Measurements from ENCODE around the gene C1QL1.

Gene C1QL1

GRCh38 chr17:44961921-44962350, 6.2 kb downstream of the C1QL1 start:
- no peak for TF ChIP-seq MAX (IDR thresholded peaks at IDR 0.05; ENCODE audit: low read depth, low read length)
- TF ChIP-seq, protein P1, sequence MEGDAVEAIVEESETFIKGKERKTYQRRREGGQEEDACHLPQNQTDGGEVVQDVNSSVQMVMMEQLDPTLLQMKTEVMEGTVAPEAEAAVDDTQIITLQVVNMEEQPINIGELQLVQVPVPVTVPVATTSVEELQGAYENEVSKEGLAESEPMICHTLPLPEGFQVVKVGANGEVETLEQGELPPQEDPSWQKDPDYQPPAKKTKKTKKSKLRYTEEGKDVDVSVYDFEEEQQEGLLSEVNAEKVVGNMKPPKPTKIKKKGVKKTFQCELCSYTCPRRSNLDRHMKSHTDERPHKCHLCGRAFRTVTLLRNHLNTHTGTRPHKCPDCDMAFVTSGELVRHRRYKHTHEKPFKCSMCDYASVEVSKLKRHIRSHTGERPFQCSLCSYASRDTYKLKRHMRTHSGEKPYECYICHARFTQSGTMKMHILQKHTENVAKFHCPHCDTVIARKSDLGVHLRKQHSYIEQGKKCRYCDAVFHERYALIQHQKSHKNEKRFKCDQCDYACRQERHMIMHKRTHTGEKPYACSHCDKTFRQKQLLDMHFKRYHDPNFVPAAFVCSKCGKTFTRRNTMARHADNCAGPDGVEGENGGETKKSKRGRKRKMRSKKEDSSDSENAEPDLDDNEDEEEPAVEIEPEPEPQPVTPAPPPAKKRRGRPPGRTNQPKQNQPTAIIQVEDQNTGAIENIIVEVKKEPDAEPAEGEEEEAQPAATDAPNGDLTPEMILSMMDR (IDR thresholded peaks at IDR 0.05; ENCODE audit: low read depth, low read length), result peak; percentile 27
- TF ChIP-seq MYC (IDR thresholded peaks at IDR 0.05; ENCODE audit: low read depth, low read length), result no peak
- no peak for TF ChIP-seq POLR2A (IDR thresholded peaks at IDR 0.05; ENCODE audit: extremely low read depth, insufficient read length)
- DNase-seq (ENCODE audit: low read depth), result peak; percentile 40
- H3K4me3 ChIP-seq (ENCODE audit: low read depth, low read length), result no peak overlapping the region

DNA sequence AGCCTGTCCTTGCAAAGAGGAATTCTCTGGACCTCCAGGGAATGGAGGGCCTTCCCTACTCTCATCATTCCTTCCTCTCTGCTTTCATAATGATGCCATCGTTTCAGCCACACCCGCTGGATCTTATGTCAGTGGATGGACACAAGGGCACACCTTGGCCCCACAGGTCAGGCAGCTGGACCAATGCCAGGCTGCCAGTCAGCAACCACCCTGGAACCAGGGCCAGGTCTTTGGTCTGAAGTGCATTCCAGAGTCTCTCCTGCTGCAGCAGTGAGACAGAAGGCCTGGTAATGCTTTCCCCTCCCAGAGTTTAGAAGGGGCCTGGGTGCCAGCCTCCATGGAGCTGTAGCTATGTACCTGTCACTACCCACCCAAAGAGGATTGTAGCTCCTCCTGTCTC, 7.4 kb downstream of the C1QL1 start:
- DNase-seq (ENCODE audit: low read depth), result no peak
- TF ChIP-seq MYC (IDR thresholded peaks at IDR 0.05; ENCODE audit: low read depth, low read length) (no peak), MAX (IDR thresholded peaks at IDR 0.05; ENCODE audit: low read depth, low read length) (no peak), POLR2A (IDR thresholded peaks at IDR 0.05; ENCODE audit: extremely low read depth, insufficient read length) (no peak)
- TF ChIP-seq, protein P1 (IDR thresholded peaks at IDR 0.05; ENCODE audit: low read depth, low read length), result no peak
- no peak overlapping the region for H3K4me3 ChIP-seq (ENCODE audit: low read depth, low read length)

DNA sequence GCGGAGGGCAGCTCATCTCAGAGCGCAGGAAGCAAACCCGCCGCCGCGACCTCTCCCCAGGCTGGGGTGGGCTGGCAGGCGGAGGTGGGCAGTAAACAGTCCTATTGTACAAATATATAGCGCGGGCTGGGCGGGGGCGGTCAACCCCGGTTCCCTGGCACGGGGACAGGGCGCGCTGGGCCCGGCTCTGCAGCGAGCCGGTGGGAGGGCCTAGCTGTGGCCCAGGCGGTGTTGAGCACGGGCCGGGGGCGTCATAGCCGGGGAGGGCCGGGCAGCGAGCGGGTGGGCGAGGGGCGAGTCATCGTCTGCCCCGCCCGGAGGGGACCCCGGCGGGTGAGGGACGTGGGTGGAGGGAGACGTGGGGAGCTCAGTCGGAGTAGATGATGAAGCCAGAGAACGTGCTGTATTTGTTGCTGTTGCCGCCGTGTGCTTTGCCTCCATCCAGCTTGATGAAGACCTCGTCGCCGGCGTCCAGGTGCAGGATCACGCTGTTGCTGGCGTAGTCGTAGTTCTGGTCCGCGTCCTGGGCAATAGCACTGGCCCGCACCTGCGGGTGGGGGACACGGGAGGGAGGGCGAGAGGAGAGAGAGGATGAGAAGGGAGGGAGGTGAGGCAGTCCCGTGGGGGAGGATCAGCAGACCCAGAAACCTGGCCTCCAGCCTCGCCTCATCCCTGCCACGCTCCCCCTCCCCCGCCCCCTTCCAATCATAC, 8.1 kb downstream of the C1QL1 start:
- no peak overlapping the region for H3K4me3 ChIP-seq (ENCODE audit: low read depth, low read length)
- TF ChIP-seq, protein P1 (IDR thresholded peaks at IDR 0.05; ENCODE audit: low read depth, low read length), result no peak
- no peak for TF ChIP-seq POLR2A (IDR thresholded peaks at IDR 0.05; ENCODE audit: extremely low read depth, insufficient read length)
- TF ChIP-seq MAX (IDR thresholded peaks at IDR 0.05; ENCODE audit: low read depth, low read length), result no peak
- no peak for TF ChIP-seq MYC (IDR thresholded peaks at IDR 0.05; ENCODE audit: low read depth, low read length)
- no peak for DNase-seq (ENCODE audit: low read depth)

- no peak for DNase-seq (ENCODE audit: low read depth)
- H3K4me3 ChIP-seq (ENCODE audit: low read depth, low read length), result no peak overlapping the region
- no peak for TF ChIP-seq POLR2A (IDR thresholded peaks at IDR 0.05; ENCODE audit: extremely low read depth, insufficient read length)
- no peak for TF ChIP-seq MYC (IDR thresholded peaks at IDR 0.05; ENCODE audit: low read depth, low read length)
- TF ChIP-seq MAX (IDR thresholded peaks at IDR 0.05; ENCODE audit: low read depth, low read length), result no peak
- TF ChIP-seq, protein P1 (IDR thresholded peaks at IDR 0.05; ENCODE audit: low read depth, low read length), result no peak
Measured at GRCh38 chr17:44956998-44957981, 10.8 kb downstream of the C1QL1 start.

- no peak for DNase-seq (ENCODE audit: low read depth)
- no peak overlapping the region for H3K4me3 ChIP-seq (ENCODE audit: low read depth, low read length)
- TF ChIP-seq MYC (IDR thresholded peaks at IDR 0.05; ENCODE audit: low read depth, low read length) (no peak), POLR2A (IDR thresholded peaks at IDR 0.05; ENCODE audit: extremely low read depth, insufficient read length) (no peak), MAX (IDR thresholded peaks at IDR 0.05; ENCODE audit: low read depth, low read length) (no peak)
- TF ChIP-seq, protein P1 (IDR thresholded peaks at IDR 0.05; ENCODE audit: low read depth, low read length), result no peak
Measured at GRCh38 chr17:44955674-44956425, 12.3 kb downstream of the C1QL1 start.
